Measurements from ENCODE around the gene ADAM22.

Gene ADAM22

GRCh38 chr7:88165697-88166096, 231.6 kb downstream of the ADAM22 start:
- TF ChIP-seq MYC (IDR thresholded peaks at IDR 0.05; ENCODE audit: low read depth, low read length) = no peak
- no peak overlapping the region for H3K4me3 ChIP-seq (ENCODE audit: low read depth, low read length)
- DNase-seq (ENCODE audit: low read depth) = peak; percentile 18

- no peak for DNase-seq (ENCODE audit: low read depth)
- H3K4me3 ChIP-seq (ENCODE audit: low read depth, low read length) = no peak overlapping the region
- TF ChIP-seq MAX (IDR thresholded peaks at IDR 0.05; ENCODE audit: low read depth, low read length) = no peak
- no peak for TF ChIP-seq CTCF (IDR thresholded peaks at IDR 0.05; ENCODE audit: low read depth, low read length)
- TF ChIP-seq POLR2A (IDR thresholded peaks at IDR 0.05; ENCODE audit: extremely low read depth, insufficient read length) = no peak
- TF ChIP-seq MYC (IDR thresholded peaks at IDR 0.05; ENCODE audit: low read depth, low read length) = no peak
Observed at GRCh38 chr7:88167223-88167622, 233.2 kb downstream of the ADAM22 start.

GRCh38 chr7:88167721-88168120, 233.7 kb downstream of the ADAM22 start:
- TF ChIP-seq POLR2A (IDR thresholded peaks at IDR 0.05; ENCODE audit: extremely low read depth, insufficient read length) (no peak), CTCF (IDR thresholded peaks at IDR 0.05; ENCODE audit: low read depth, low read length) (no peak), MAX (IDR thresholded peaks at IDR 0.05; ENCODE audit: low read depth, low read length) (no peak), MYC (IDR thresholded peaks at IDR 0.05; ENCODE audit: low read depth, low read length) (no peak)
- H3K4me3 ChIP-seq (ENCODE audit: low read depth, low read length) = no peak overlapping the region
- DNase-seq (ENCODE audit: low read depth) = no peak

GRCh38 chr7:88169717-88170320, 235.8 kb downstream of the ADAM22 start:
- no peak overlapping the region for H3K4me3 ChIP-seq (ENCODE audit: low read depth, low read length)
- DNase-seq (ENCODE audit: low read depth) = peak; percentile 37
- TF ChIP-seq CTCF (IDR thresholded peaks at IDR 0.05; ENCODE audit: low read depth, low read length) = peak; percentile 54
- no peak for TF ChIP-seq POLR2A (IDR thresholded peaks at IDR 0.05; ENCODE audit: extremely low read depth, insufficient read length)

- H3K4me3 ChIP-seq (ENCODE audit: low read depth, low read length) = no peak overlapping the region
- TF ChIP-seq CTCF (IDR thresholded peaks at IDR 0.05; ENCODE audit: low read depth, low read length) = no peak
- TF ChIP-seq MYC (IDR thresholded peaks at IDR 0.05; ENCODE audit: low read depth, low read length) = no peak
- TF ChIP-seq POLR2A (IDR thresholded peaks at IDR 0.05; ENCODE audit: extremely low read depth, insufficient read length) = no peak
- TF ChIP-seq MAX (IDR thresholded peaks at IDR 0.05; ENCODE audit: low read depth, low read length) = no peak
- DNase-seq (ENCODE audit: low read depth) = no peak
Observed at GRCh38 chr7:88172842-88173241, 238.8 kb downstream of the ADAM22 start.

- no peak for DNase-seq (ENCODE audit: low read depth)
- TF ChIP-seq MAX (IDR thresholded peaks at IDR 0.05; ENCODE audit: low read depth, low read length) (no peak), MYC (IDR thresholded peaks at IDR 0.05; ENCODE audit: low read depth, low read length) (no peak), CTCF (IDR thresholded peaks at IDR 0.05; ENCODE audit: low read depth, low read length) (no peak), POLR2A (IDR thresholded peaks at IDR 0.05; ENCODE audit: extremely low read depth, insufficient read length) (no peak)
Observed at GRCh38 chr7:88176190-88176589, 242.1 kb downstream of the ADAM22 start.

More at GRCh38 chr7:88176190-88176589, 242.1 kb downstream of the ADAM22 start:
- no peak overlapping the region for H3K4me3 ChIP-seq (ENCODE audit: low read depth, low read length)

Data from NB4 (cell line).